Smooth muscle cell (in vitro differentiated cells): ENCODE measurements around the gene ADAM30. TPM values are rescaled to one million over a fixed set of nuclear protein-coding genes. Genes with fewer than 3 reads are reported as not detected.

ENCODE experiments used
- DNase-seq: peaks from one replicate; lab custom pipeline; 2025; ENCODE audit not compliant: unreplicated experiment; lab: John Stamatoyannopoulos, UW
- H2AFZ ChIP-seq: fragments of 200-600 bp; sonication (generic); 2 replicates; pipeline ENCODE4 v1.6.0; 2016; ENCODE audit warnings: antibody characterized with exemption, low read depth, mild to moderate bottlenecking
- H3F3A ChIP-seq: fragments of 200-600 bp; sonication (generic); 2 replicates; pipeline ENCODE4 v1.6.0; 2017; ENCODE audit warnings: antibody characterized with exemption, low read depth
- H3K27ac ChIP-seq: fragments of 200-600 bp; sonication (generic); 2 replicates; pipeline ENCODE4 v1.5.1; 2016; ENCODE audit warnings: low read depth, mild to moderate bottlenecking
- H3K27me3 ChIP-seq: fragments of 200-600 bp; sonication (generic); 2 replicates; pipeline ENCODE4 v1.6.1; 2016; ENCODE audit warnings: low read depth, mild to moderate bottlenecking
- H3K36me3 ChIP-seq: fragments of 200-600 bp; sonication (generic); 2 replicates; pipeline ENCODE4 v1.5.1; 2016; ENCODE audit warnings: low read depth
- H3K4me1 ChIP-seq: fragments of 200-600 bp; sonication (generic); 2 replicates; pipeline ENCODE4 v1.5.1; 2016; ENCODE audit warnings: low read depth
- H3K4me2 ChIP-seq: fragments of 200-600 bp; sonication (generic); 2 replicates; pipeline ENCODE4 v1.6.0; 2016; ENCODE audit warnings: mild to moderate bottlenecking
- H3K4me3 ChIP-seq: fragments of 200-600 bp; sonication (generic); 2 replicates; pipeline ENCODE4 v1.5.1; 2016; ENCODE audit warnings: mild to moderate bottlenecking
- H3K79me2 ChIP-seq: fragments of 200-600 bp; sonication (generic); 2 replicates; pipeline ENCODE4 v1.6.0; 2016; ENCODE audit warnings: low read depth, mild to moderate bottlenecking
- H3K9ac ChIP-seq: fragments of 200-600 bp; sonication (generic); 2 replicates; pipeline ENCODE4 v1.6.0; 2016; ENCODE audit warnings: low read depth
- H3K9me3 ChIP-seq: fragments of 200-600 bp; sonication (generic); replicated peaks from 2 replicates; pipeline ENCODE4 v1.5.1; 2016; ENCODE audit warnings: low read depth
- H4K20me1 ChIP-seq: fragments of 200-600 bp; sonication (generic); 2 replicates; pipeline ENCODE4 v1.6.0; 2016; ENCODE audit warnings: low read depth
- WGBS: methylation state at CpG from one replicate; pipeline ENCODE4 v1.1.7; 2016; ENCODE audit warnings: low lambda C conversion rate; 5-methylcytosine and 5-hydroxymethylcytosine counted together
- polyA plus RNA-seq: library from polyadenylated mRNA; unstranded; fragments of >200 nt; fragmentation: Nextera tagmentation; extraction: Ambion mirVana; gene quantifications from 2 replicates; pipeline ENCODE4 v1.2.1, GENCODE V29; 2016
- total RNA-seq: library from RNA; depleted of rRNA; stranded (reverse); fragments of >200 nt; gene quantifications from 2 replicates; pipeline ENCODE4 v1.2.3, GENCODE V29; 2014
- TF ChIP-seq, protein P1 (sequence below): fragments of 200-600 bp; sonication (generic); IDR thresholded peaks from 2 replicates; pipeline ENCODE4 v1.5.1; 2017; ENCODE audit warnings: borderline replicate concordance, mild to moderate bottlenecking, antibody characterized with exemption; ENCODE audit not compliant: insufficient read depth, poor library complexity, severe bottlenecking

The ADAM30 gene
- total and polyA plus RNA-seq, 2 experiments from 2014 or later, result not detected

DNA sequence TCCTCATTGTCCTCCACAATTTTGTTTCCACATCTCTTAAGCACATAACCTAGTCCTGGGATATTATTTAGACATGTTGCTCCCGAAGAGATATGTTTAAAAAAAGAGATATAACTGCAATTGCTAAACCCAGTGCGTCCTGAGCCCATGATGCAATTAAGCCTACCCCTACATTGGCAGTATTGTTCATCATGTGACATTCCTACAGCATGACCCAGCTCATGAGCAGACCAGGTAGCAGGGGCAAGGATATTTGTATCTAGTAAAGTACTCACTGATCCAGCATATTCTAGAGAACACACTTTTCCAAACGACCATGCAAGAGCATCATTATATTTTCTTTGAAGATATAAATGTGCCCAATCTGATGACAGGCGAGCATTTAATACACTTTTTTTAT is 1.2 kb downstream of the ADAM30 start:
- Histone ChIP-seq H3K9me3 (no peaks in the 10 kb centered on the region), H3K36me3 (no peaks in the 10 kb centered on the region), H2AFZ (no peak overlapping the region), H3K27ac (no peak overlapping the region), H3K4me3 (no peak overlapping the region), H3K9ac (no peak overlapping the region), H3K4me2 (no peak overlapping the region), H3K27me3 (peaks cover 20% of the 10 kb centered on the region), H3K79me2 (no peaks in the 10 kb centered on the region), H4K20me1 (no peaks in the 10 kb centered on the region), H3F3A (no peaks in the 10 kb centered on the region), H3K4me1 (no peaks in the 10 kb centered on the region)
- DNase-seq, result no peak
- TF ChIP-seq, protein P1, sequence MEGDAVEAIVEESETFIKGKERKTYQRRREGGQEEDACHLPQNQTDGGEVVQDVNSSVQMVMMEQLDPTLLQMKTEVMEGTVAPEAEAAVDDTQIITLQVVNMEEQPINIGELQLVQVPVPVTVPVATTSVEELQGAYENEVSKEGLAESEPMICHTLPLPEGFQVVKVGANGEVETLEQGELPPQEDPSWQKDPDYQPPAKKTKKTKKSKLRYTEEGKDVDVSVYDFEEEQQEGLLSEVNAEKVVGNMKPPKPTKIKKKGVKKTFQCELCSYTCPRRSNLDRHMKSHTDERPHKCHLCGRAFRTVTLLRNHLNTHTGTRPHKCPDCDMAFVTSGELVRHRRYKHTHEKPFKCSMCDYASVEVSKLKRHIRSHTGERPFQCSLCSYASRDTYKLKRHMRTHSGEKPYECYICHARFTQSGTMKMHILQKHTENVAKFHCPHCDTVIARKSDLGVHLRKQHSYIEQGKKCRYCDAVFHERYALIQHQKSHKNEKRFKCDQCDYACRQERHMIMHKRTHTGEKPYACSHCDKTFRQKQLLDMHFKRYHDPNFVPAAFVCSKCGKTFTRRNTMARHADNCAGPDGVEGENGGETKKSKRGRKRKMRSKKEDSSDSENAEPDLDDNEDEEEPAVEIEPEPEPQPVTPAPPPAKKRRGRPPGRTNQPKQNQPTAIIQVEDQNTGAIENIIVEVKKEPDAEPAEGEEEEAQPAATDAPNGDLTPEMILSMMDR, result no peak
- WGBS, result 88% methylated on average over 4 of the region's 4 CpGs

DNA sequence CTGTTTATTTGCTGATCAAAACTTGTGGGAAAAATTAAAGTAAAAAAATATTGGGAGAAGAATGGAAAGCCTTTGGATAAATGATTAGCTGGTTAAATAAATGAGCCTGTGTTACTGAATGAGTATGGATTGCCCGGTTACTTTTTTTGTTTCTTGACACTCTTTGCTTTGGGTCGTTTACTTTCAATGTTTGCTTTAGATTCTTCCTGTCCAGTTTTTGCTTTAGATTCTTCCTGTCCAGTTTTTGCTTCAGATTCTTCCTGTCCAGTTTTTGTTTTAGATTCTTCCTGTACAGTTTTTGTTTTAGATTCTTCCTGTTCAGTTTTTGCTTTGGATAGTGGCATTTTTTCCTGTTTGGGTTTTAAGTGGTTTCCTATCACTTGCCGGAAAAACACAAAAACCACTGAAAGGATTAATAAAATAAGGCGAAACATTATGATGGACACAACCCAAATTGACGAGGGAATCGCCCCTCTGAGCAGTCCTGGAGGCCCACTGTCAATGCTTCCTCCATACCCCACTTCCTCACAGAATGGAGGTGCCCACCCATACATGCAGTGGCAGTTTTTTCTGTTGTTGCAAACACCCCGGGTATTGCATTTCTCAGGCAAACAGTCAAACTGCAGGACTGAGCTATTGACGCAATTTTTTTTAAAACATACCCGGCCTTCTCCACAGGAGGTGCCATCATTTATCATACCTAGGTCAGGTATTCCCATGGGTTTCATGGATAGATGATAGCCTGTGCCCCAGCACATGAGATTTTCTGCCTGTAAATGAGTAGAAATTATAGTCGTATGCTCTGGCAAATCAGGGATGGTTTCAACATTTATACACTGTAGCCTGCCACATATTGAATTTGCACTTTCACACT is 2.3 kb downstream of the ADAM30 start:
- Histone ChIP-seq H3F3A (no peaks in the 10 kb centered on the region), H3K36me3 (no peaks in the 10 kb centered on the region), H3K4me1 (no peaks in the 10 kb centered on the region), H4K20me1 (no peaks in the 10 kb centered on the region), H3K9me3 (no peaks in the 10 kb centered on the region), H3K27me3 (peaks cover 20% of the 10 kb centered on the region), H3K9ac (no peak overlapping the region), H3K4me2 (no peak overlapping the region), H3K79me2 (no peaks in the 10 kb centered on the region), H3K4me3 (no peak overlapping the region), H2AFZ (no peak overlapping the region), H3K27ac (no peak overlapping the region)
- TF ChIP-seq, protein P1, result no peak
- WGBS, result 91% methylated on average over 10 of the region's 10 CpGs
- no peak for DNase-seq

DNA sequence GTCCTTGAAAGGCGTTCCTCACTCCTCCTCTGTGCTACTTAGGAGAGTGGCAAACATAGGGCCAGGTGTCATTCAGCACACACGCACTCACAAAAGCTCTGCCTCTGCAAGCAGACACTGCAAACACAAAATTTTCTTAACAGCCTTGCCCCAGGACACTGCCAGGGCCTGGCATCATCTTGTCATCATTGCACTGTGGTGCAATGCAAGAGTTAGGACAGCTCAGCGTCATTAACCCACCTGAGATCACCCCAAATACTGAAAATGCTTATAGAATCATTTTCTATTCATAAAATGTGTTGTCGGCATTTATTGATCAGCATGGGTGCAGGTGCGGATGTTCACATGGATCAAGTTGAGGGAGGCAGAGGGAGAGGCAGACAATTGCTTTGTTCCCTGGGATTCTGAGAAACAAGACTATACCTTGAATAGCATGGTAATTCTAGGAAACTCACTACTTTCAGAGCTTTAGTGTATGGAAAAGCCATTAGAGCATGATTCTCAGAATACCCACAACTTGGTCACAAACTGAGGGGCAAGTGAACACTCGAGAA is 3.0 kb downstream of the ADAM30 start:
- Histone ChIP-seq H3K9me3 (peaks cover 4% of the 10 kb centered on the region), H3K27ac (no peak overlapping the region), H2AFZ (no peak overlapping the region), H3K9ac (no peak overlapping the region), H3K4me3 (no peak overlapping the region), H4K20me1 (no peaks in the 10 kb centered on the region), H3K4me1 (no peaks in the 10 kb centered on the region), H3K4me2 (no peak overlapping the region), H3F3A (no peaks in the 10 kb centered on the region), H3K36me3 (no peaks in the 10 kb centered on the region), H3K79me2 (no peaks in the 10 kb centered on the region), H3K27me3 (peaks cover 19% of the 10 kb centered on the region)
- WGBS, result 94% methylated on average over 6 of the region's 6 CpGs
- TF ChIP-seq, protein P1, result no peak
- no peak for DNase-seq
